Measurements from ENCODE around the gene COX19.
A peak's percentile ranks its signal among the peaks of the same experiment; 100 is the strongest.

COX19 gene, protein sequence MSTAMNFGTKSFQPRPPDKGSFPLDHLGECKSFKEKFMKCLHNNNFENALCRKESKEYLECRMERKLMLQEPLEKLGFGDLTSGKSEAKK

DNA sequence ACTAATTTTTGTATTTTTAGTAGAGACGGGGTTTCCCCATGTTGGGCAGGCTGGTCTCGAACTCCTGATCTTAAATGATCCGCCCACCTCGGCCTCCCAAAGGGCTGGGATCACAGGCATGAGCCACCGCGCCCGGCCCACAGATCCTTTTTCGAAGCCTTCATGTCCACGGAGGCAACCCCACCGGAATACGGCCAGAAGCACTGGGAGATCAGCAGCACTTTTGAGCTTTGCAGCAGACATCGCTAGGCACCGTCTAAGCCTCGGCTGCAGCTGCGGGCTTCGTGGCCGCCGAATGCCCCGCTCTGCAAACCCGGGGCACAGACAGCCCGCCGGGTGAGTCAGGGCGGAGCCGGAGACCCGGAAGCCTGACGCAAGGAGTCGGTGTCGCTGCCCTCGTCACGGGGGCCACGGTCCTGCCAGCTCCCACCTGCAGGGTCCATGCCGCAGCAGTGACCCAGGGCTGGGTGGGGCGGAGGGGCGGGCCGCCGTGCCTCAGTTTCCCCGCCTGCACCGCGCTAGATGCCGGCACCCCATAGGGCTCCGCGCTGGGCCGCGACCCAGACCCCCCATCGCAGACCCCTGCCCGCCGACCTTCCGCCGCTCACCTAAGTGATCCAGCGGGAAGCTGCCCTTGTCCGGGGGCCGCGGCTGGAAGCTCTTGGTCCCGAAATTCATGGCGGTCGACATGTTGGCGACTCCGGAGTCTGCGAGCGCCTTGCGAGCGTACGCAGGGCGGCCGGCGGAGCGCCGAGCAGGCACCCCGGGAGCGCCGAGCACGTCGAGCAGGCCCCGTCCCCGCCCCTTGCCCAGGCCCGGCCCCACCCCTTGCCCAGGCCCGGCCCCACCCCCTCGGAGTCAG lies at the start of gene COX19:
TSS of gene COX19 (minus strand) at position 730 of the 862 bp plus-strand sequence. CDS start at position 690, 40 bp downstream.
- peak; percentile 75 for DNase-seq (ENCODE audit: low spot score)

DNA sequence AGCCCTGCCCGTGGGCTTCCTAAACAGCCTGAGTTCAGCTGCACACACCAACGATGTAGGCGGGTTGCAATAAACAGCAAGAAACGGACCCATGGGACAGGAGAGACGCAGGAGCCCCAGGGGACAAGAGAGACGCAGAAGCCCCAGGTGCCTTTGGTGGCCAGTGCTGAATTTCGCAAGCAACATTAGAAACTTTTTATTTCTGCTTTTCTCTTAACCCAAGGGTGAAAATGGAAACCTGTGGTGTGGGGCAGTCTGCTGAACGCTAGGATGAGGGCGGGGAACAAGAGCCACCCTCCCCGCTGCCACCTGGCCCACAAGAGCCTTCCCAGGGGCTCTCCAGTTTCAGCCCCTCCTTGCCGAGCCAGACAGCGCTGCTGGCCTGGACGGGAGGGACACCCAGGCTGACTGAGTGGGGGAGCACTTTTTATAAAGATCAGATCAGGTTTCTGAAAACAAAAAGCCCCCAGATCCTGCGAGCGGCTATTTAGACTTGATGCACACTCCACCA lies 49.0 kb upstream of the COX19 start:
- no peak for DNase-seq (ENCODE audit: low spot score)

DNA sequence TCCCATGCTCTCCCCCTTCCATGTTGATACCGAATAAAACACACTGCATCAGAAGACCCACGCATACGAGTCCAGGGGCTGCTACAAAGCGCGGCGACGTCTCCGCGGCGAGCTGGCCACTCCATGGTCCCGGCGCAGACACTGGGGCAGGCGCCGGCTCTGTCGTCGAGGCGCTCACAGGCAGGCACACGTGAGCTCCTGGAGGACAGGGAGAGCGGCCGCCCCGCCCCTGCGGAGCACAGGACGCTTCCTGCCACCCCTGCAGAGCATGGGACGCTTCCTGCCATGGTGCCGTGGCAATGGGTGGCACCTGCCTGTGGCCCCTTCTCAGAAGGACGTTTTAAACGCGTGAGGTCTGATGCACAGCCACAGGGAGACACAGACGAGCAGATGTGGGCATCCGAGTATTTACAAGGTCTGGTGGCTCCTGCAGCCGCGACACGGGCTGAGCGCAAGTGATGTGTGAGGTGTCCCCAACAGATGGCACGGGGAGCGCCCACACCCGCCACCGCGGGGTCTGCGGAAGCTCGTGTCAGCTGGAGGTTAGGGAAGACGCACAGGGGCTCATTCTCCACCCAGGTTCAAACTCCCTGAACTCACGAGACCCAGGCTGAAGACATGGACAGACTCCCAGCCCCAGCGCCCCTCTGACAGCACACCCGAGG lies 47.6 kb upstream of the COX19 start:
- DNase-seq (ENCODE audit: low spot score): no peak

DNA sequence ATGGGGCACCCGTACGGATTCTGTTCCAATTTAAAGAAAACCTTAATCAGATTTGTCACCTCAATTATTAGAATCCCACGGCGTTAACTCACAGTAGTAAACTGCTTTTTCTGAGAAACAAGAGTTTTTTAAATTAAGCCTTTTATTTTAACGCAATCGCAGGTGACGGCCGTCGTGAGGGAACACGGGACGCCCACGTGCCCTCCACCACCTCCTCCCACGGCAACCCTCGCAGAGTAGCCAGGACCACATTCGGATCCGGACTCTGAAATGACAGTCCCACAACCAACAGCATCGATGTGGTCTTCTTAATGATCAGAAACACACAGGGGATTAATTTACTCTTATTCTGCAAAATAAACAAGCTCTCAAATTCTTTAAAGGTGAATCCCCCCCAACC lies 47.0 kb upstream of the COX19 start:
- DNase-seq (ENCODE audit: low spot score): no peak

DNA sequence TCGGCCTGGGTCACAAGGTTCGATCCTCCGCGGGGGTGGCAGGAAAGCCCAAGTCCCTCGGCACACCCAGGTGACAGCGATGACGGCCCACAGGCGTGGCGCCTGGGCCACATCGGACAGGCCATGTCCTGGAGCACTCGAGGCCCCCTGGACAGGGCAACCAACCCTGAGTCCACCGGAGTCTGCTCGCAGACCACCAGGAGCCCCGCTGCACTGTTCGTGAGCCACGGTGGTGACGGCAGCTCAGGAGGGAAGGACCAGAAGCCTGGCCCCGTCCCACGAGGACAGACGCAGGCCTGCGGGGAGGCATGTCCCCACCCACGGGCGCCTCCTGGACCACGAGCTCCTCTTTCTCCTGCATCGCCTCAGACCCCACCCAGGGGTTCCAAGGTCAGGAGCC lies 46.6 kb upstream of the COX19 start:
- no peak for DNase-seq (ENCODE audit: low spot score)

DNA sequence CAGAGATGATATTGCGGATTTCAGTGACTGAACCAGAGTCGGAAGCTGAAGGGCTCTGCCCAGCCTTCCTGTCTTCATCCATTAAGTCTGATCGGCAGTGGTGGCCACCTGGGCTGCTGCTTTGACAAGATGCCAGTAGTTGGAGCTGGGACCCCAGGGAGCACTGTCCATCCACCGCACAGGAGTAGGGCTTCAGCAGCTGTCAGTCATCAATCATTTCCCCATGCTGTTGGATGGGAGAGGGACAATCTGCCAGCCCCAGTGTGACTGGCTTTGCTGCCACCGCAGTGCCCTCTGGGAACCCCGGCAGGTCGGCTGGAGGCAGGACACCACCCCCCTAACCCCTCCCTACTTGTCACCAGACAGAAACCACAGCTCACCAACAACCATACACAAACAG lies 46.0 kb upstream of the COX19 start:
- no peak for DNase-seq (ENCODE audit: low spot score)

DNA sequence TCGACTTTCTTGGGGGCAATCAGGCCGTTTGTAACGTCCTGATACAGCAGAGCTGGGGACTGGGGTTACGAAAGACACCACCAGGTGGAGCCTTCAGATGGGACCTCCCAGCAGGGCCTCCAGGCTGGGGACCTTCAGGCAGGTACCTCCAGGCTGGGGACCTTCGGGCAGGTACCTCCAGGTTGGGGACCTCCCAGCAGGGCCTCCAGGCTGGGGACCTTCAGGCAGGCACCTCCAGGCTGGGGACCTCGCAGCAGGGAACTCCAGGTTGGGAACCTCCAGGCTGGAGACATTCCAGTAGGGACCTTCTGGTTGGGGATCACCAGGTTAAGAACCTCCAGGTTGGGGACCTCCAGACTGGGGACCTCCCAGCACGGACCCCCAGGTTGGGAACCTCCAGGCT lies 45.5 kb upstream of the COX19 start:
- no peak for DNase-seq (ENCODE audit: low spot score)

DNA sequence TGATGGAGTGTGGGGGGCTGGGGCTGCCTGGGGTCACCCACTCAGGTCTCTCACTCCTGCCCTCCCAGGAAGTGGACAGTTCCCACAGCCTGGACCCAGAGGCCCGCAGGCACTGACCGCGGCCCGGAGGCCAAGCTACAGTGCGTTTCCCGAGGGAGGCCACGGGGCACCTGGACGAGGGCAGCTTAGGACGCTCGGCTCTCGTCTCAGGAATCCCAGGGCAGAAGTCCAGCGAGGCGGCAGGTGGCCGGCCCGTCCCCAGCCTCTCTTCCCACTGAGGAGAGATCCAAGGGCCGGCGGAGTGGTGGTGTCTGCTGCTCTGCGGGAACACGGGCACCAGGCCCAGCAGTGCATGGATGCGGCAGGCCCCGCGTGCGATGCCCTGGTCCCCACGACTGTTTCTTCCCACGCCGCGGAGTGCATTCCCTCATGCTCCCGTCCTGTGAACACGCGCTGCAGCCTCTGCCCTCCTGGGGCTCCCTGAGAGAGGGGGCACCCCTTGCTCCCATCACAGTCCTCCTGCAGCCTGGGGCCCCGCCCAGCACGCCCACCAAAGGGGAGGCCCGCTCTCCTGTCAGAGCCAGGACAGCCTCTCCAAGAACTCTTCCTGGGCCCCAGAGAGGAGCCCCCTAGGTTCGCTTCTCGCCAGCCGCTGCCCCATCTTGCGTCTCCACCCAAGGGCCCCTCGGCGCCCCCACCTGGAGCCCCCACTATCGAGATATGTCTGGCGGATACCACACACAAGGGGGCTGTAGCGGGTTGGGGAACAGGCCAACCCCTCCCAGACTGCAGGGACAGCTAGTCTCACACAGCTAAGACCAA lies 44.7 kb upstream of the COX19 start:
- DNase-seq (ENCODE audit: low spot score): no peak

DNA sequence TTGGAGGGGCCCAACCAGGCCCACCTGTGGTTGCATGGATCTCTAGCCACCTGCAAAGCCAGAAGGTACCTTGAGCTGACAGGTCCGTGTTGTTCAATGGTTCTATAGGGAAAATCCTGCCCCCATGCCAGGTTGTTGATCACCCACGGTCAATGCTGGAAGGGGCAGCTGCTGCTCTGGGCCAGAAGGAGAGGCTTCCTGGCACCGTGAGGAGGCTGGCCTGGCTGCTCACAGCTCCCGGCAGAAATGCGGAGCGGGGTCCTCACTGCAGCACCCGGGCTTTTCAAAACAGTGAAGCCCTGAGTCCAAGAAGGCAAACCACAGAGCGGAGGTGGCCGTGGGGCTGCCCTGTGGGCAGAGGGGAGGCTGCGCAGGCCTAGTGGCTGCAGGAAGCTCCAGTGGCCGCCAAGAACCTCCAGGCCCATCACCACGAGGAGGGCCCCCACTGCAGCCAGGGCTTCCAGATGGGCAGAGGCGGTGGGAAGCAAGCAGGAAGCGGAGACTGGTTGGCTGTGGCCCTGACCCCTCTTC lies 44.0 kb upstream of the COX19 start:
- no peak for DNase-seq (ENCODE audit: low spot score)

DNA sequence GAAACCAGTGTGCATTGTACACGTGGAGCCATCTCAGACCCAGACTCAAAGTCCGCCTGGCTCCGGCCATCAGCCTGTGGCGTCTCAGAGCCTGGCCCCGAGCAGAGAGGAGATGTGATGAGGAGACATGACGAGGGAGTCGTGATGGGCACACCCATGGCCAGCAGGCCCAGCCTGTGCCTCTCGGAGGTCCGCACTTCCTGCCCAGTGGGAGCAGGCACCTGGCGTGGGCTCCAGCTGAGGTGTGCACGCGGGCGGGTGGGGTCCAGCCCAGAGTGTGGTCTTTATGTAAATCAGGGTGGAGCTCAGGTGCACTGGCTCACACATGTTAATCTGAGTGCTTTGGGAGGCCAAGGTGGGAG lies 43.0 kb upstream of the COX19 start:
- no peak for DNase-seq (ENCODE audit: low spot score)

DNA sequence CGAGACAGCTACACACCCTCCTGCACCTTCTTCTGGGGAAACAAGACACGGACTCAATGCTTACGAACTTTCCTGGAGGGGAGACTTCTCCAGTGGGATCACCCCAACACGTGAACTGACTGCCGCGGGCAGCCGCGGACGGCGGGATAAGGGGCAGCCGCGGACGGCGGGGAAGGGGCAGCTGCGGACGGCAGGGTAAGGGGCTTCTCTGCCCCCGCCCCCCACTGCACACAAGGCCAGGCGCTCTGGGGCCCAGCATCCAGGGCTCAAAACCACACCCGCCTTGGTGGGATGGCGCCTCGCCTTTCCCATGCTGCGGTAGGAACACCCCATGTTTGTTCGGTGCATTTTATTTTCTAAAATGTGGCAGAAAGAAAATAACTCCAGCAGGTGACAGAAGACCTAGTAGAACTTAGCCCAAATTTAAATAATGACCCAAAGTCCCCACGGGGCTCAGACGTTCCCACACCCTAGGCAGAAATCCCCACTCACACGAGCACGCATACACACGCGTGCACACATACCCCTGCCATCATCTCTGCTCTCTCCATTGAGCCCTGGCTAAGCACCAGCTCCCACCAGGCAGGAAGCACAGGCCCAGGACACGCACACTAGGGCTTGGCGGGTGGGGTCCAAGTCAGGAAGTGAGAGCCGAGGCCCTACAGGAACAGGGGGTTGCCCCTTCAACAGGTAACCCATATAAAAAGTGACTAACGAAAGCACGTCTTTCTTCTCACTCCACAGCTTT lies 42.4 kb upstream of the COX19 start:
- no peak for DNase-seq (ENCODE audit: low spot score)

DNA sequence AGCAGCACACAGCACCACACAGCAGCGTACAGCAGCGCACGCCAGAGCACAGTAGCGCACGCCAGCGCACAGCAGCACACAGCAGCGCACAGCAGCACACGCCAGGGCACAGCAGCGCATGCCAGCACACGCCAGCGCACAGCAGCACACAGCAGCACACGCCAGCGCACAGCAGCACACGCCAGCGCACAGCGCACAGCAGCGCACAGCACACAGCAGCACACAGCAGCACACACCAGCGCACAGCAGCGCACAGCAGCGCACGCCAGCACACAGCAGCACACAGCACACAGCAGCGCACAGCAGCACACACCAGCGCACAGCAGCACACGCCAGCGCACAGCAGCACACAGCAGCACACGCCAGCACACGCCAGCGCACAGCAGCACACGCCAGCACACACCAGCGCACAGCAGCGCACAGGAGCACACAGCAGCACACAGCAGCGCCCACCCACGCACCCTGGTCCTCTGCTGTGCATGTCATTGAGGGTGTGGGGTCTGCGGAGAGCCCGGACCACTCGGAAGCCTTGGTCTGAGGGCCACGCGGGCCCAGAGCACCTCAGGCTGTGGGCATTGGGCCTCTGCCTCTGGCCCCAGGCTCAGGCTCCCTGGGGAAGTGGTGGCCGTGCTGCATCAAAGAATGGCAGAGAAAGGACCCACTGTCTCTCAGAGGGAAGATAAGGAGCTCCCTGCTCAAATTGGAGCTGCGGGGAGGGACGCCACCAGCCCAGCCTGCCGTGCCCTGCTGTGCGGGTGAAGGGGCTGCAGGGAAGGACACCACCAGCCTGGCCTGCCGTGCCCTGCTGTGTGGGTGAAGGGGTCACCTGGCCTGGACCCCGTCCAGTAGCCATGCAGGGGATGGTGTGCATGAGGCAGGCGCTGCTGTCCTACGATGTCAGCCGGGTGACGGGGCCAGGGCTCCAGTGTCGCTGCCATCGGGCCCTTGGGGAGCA lies 41.5 kb upstream of the COX19 start:
- DNase-seq (ENCODE audit: low spot score): no peak

DNA sequence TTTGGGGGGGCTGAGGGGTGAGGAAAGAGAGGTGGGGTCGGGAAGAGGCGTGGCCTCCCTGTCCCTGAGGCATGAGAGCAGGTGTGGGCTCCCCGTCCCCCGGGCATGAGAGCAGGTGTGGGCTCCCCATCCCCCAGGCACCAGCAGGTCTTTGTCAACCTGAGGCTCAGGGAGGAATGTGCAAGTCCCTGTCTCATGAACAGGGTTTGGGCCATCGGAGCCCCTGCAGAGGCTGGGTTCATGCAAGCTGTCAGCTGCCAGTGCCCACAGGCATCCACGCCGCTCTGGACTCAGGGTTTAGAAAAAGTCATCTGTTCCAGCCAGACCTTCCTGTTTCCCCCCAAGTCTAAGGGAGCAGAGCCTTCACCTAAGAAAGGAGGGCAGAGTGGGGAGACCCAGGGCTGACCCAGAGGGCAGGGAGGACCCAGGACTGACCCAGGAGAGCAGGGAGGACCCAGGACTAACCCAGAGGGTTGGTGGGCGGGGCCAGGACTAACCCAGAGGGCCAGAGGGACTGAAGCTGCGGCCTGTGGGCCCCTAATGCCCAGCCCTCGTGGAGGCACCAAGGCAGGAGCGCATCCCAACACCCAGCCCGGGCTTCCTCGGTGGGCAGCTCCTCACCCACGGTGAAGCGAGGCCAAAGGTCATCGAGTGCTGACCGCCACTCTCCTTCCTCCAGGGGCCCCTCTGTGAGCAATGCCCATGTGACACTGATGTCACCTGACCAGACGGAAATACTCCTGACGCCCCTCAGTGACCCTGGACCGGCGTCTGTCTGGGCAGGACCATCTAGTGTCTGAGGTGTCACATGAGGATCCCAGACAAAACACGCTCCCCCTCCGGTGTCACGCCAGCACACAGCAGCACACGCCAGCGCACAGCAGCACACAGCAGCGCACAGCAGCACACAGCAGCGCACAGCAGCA lies 40.1 kb upstream of the COX19 start:
- DNase-seq (ENCODE audit: low spot score): no peak

DNA sequence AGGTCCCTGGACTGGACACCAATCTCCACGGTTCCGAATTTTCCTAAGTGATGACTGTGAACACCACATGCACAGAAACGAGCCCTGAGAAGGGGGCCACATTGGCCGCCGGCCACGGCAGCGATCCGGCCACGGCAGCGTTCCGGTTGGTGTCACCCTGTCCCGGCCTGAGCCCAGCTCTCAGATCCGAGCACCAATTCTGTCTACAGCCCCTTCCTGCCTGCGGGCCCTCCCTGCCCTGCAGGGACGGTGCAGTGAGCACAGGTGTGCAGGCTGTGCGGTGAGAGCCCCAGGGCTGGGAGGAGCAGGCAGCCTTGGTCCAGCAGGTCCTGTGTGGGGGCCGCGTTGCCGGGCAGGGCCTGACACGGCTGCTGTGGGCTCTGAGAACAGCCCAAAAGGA lies 39.3 kb upstream of the COX19 start:
- DNase-seq (ENCODE audit: low spot score): no peak

DNA sequence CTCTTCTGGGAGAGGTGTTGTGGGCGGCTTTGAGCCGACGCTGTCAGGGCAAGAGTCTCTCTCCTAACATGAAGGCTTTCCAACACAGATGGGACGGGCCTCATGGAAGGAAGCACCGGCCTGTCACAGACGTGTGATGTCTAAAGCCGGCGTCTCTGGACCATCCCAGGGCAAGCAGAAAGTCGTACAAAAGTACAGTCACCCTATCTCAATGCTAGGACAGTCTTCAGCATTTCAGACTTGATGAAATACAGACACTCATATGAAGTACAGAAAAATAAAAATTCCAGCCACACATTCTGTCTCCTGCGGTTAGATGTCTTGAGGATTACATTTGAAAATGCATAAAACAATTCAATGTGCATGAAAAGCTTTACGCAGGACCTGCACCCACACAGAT lies 38.2 kb upstream of the COX19 start:
- no peak for DNase-seq (ENCODE audit: low spot score)

DNA sequence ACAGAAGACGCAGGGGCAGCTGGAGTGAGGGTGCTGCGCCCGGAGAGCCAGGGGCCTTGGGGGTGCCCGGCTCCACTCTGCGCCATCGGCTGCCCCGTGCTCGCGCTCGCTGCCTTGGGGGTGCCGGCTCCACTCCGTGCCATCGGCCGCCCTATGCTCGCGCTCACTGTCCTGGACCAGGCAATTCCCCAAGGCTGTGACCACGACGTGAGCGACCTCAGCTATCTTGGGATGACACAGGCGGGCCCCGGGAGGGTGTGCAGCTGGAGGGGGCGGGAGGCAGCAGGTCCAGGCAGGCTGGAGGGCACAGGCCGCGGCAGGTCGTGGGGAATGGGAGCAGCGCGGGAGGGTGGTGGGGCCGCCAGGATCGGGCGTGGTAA lies 37.4 kb upstream of the COX19 start:
- DNase-seq (ENCODE audit: low spot score): no peak

DNA sequence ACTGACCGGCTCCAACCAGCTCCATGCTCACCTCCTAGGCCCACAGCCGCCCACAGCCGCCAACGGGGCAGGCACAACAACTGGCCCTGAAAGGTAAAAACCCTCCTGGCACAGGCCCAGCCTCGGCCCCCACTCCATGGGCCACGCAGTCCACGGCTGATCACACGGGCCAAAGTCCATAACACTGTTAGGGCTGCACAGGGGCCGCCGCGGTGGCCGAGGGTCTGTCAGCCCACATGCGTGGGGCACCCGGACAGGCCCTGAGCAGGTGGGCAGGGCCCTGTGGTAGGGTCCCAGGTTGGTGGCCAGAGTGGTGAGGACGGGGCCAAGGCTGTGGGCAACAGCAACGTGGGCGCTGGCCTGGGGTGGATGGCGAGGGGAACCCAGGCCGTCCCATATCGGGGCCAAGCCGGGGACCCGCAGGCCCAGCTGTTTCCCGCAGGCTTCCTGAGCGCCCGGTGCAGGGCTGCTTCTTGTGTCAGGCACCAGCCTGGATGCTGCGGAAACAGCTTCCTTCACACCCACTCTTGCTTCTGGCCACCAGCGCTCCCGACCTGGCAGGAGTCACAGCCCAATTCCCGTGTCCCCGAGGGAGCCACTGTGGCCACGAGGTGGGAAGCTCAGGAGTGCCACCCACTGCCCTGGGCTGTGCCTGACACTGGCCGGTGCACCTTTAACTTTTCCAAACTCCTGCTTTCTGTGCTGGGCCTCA lies 36.8 kb upstream of the COX19 start:
- DNase-seq (ENCODE audit: low spot score): no peak

DNA sequence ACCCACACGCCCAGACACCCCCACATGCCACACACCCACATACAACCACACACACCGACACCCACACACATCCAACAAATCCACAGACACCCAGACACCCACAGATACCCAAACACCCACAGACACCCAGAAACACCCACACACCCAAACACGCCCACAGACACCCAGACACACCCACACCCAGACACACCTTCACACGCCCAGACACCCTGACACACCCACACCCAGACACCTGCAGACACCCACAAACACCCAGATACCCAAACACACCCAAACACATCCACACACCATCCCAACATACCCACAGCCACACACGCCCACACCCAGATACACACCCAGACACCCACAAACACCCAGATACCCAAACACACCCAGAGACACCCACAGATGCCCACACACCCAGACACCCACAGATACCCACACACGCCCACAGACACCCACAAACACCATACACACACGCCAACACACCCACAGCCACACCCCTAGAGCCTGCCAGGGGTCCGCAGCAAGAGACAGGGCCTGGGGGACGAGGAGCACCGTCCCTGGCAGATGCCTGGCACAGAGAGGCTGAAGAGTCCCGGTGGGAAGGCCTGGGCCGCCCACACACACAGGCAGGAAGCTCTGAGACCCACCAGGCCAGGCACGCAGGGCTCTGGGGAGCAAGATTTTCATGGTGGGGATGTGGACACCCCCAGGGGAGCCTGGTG lies 36.1 kb upstream of the COX19 start:
- no peak for DNase-seq (ENCODE audit: low spot score)
